DOHH2 (cell line): ENCODE measurements around the gene ATP2A1.

Source experiments
- CTCF ChIP-seq: fragments of 200-600 bp; sonication (generic); IDR thresholded peaks from one replicate; pipeline ENCODE4 v1.5.1; 2014; ENCODE audit warnings: antibody characterized with exemption, mild to moderate bottlenecking, low read depth, low read length; ENCODE audit not compliant: poor library complexity, severe bottlenecking
- EZH2phosphoT487 ChIP-seq: fragments of 200-600 bp; sonication (generic); IDR thresholded peaks from 2 replicates; pipeline ENCODE4 v1.6.1; 2017; ENCODE audit warnings: borderline replicate concordance, mild to moderate bottlenecking, antibody characterized with exemption, low read length, moderate library complexity, mixed read lengths

- TF ChIP-seq CTCF (no peak), EZH2phosphoT487 (no peak)
These were observed 34.5 kb upstream of the ATP2A1 start for GRCh38 chr16:28843766-28844165.
